HL-60 (cell line): ENCODE data around the gene ZBTB7C.

Experiments
- GABPA ChIP-seq: IDR thresholded peaks from 2 replicates; pipeline ENCODE4 v1.6.1; 2012; ENCODE audit warnings: low read depth
- POLR2AphosphoS5 ChIP-seq: IDR thresholded peaks from 2 replicates; pipeline ENCODE4 v1.6.1; 2012; ENCODE audit warnings: low read depth
- TF ChIP-seq, protein P1 (sequence below): IDR thresholded peaks from one replicate; pipeline ENCODE4 v1.5.1; 2011; ENCODE audit warnings: low read length, control low read depth, inconsistent platforms; ENCODE audit not compliant: insufficient read depth

DNA sequence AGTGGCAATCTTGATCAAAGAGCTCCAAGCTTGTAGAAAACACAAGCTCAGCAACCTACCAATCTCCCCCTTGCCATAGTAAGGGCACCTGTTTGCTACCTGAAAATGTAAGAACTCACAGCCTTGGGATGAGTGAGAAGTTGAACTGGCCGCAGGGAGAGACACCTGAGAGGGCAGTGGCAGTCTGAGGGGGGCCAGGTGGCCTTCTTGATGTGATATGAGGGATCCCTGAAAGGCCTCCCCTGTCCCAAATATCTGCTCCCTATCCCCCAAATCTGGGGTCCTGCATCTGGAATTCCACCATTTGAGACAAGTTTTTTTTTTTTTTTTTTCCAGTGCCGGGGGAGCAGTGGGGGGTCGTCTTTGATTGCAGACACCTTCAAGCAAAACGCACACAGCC, 248.6 kb downstream of the ZBTB7C start:
- TF ChIP-seq, protein P1, sequence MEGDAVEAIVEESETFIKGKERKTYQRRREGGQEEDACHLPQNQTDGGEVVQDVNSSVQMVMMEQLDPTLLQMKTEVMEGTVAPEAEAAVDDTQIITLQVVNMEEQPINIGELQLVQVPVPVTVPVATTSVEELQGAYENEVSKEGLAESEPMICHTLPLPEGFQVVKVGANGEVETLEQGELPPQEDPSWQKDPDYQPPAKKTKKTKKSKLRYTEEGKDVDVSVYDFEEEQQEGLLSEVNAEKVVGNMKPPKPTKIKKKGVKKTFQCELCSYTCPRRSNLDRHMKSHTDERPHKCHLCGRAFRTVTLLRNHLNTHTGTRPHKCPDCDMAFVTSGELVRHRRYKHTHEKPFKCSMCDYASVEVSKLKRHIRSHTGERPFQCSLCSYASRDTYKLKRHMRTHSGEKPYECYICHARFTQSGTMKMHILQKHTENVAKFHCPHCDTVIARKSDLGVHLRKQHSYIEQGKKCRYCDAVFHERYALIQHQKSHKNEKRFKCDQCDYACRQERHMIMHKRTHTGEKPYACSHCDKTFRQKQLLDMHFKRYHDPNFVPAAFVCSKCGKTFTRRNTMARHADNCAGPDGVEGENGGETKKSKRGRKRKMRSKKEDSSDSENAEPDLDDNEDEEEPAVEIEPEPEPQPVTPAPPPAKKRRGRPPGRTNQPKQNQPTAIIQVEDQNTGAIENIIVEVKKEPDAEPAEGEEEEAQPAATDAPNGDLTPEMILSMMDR, result no peak
- TF ChIP-seq GABPA (no peak), POLR2AphosphoS5 (no peak)
